Activated CD4-positive, alpha-beta T cell treated with anti-CD3 and anti-CD28 coated beads for 24 hours (primary cell): ENCODE results near the gene CLOCK.

Experiments used
- DNase-seq, 2 donors: peaks; one replicate each; pipeline ENCODE4 v3.0.0-alpha.2; 2020; ENCODE audit warnings: low read depth in 2 of 2

The CLOCK gene

DNA sequence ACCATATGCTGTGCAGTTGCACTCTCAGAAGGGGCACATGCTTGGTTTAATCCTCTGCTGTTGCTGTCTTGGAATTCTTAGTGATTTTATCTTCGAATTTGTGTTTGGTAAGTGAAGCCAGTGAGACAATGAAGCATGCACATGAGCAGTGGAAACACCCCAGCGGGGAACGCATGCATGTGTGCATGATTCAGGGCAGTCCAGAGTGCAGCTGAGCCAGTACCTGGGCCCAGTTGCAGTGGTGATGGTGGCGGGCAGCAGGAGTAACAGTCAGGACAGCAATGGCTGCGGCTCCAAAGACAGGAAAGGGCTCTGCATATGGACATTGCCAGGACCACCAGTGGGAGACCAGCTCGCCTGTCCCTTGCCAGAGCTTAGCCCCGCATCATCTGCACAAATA is 165.2 kb downstream of the CLOCK start:
- no peak for DNase-seq

DNA sequence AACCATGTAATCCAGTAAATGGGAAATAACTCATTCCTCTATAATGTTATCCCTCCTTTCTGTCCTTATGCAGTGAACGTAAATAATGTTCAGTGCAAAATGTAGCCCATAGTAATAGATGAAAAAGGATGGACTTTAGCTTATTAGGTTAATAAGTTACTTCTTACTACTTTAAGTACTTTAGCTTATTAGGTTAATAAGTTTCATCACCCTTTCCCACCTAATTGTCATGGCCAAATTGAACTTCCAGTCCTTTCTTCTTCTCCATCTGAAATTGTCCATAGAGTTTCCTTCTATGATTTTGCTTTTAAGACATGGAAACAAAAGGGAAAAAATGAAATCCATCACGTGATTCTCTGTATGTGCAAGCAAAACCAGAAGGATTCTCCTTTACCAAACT is 166.1 kb downstream of the CLOCK start:
- no peak for DNase-seq

GRCh38 chr4:55378617-55379467 is 167.9 kb downstream of the CLOCK start:
- DNase-seq = no peak
